ENCODE data around the gene PINK1.

PINK1 gene

DNA sequence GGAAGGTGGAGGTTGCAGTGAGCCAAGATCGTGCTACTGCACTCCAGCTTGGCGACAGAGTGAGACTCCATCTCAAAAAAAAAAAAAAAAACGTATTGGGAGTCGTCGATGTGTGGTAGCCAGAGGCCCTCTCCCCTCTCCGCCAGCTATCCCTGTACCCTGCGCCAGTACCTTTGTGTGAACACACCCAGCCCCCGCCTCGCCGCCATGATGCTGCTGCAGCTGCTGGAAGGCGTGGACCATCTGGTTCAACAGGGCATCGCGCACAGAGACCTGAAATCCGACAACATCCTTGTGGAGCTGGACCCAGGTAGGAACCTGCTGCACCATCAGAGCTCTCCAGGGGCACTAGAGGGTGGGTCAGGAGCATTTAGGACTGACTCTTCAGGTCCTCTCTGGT, 12.2 kb downstream of the PINK1 start:
- no peak overlapping the region for H3K4me3 ChIP-seq (ENCODE audit: low read depth, low read length)
- DNase-seq (ENCODE audit: low read depth, low spot score) = no peak
- CTCF ChIA-PET = interaction anchor here (0.8 to 3.0 kb wide), 8 partner anchors 9 to 122 kb away, joined by 3 to 19 read pairs (median 4); partner anchors contain the start of gene PINK1
- no peak for TF ChIP-seq CTCF (IDR thresholded peaks at IDR 0.05; ENCODE audit: insufficient read depth, low read length, missing control alignments)
- POLR2A ChIA-PET = interaction anchor here (1.3 kb wide), 1 partner anchor 16 kb away, joined by 4 read pairs; the partner anchor contains the start of gene DDOST

GRCh38 chr1:20648438-20648837, 15.2 kb downstream of the PINK1 start:
- POLR2A ChIA-PET = no interaction called here
- CTCF ChIA-PET = interaction anchor here (0.7 to 4.2 kb wide), 7 partner anchors 9 to 125 kb away, joined by 3 to 33 read pairs (median 4); partner anchors contain the start of gene DDOST
- TF ChIP-seq CTCF (IDR thresholded peaks at IDR 0.05; ENCODE audit: insufficient read depth, low read length, missing control alignments) = no peak
- no peak for DNase-seq (ENCODE audit: low read depth, low spot score)
- H3K4me3 ChIP-seq (ENCODE audit: low read depth, low read length) = no peak overlapping the region

DNA sequence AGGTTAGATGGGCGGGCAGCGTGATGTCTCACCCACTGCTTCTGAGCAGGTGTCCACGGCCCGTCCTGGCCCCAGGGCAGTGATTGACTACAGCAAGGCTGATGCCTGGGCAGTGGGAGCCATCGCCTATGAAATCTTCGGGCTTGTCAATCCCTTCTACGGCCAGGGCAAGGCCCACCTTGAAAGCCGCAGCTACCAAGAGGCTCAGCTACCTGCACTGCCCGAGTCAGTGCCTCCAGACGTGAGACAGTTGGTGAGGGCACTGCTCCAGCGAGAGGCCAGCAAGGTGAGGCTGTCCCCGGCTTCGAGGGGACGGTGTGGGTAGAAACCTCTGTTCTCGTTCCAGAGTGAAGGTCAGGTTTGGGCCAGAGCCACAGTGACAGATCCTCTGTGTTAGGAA, 15.7 kb downstream of the PINK1 start:
- ChIA-PET CTCF (interaction anchor here (0.9 to 4.2 kb wide), 5 partner anchors 9 to 127 kb away, joined by 3 to 33 read pairs (median 4); partner anchors contain the start of gene DDOST), POLR2A (no interaction called here)
- DNase-seq (ENCODE audit: low read depth, low spot score) = no peak
- H3K4me3 ChIP-seq (ENCODE audit: low read depth, low read length) = no peak overlapping the region
- no peak for TF ChIP-seq CTCF (IDR thresholded peaks at IDR 0.05; ENCODE audit: insufficient read depth, low read length, missing control alignments)

- CTCF ChIA-PET = interaction anchor here (0.8 to 1.3 kb wide), 2 partner anchors 13 to 20 kb away, joined by 3 to 5 read pairs; no protein-coding TSS in a partner anchor
- no peak for DNase-seq (ENCODE audit: low read depth, low spot score)
- H3K4me3 ChIP-seq (ENCODE audit: low read depth, low read length) = no peak overlapping the region
- TF ChIP-seq CTCF (IDR thresholded peaks at IDR 0.05; ENCODE audit: insufficient read depth, low read length, missing control alignments) = no peak
- POLR2A ChIA-PET = no interaction called here
Observed at GRCh38 chr1:20652300-20652699, 19.0 kb downstream of the PINK1 start.

GRCh38 chr1:20654104-20654690, 20.9 kb downstream of the PINK1 start:
- CTCF ChIA-PET = interaction anchor here (0.8 to 10.1 kb wide), 5 partner anchors 13 to 131 kb away, joined by 3 to 60 read pairs (median 3); partner anchors contain the start of gene PINK1
- no peak overlapping the region for H3K4me3 ChIP-seq (ENCODE audit: low read depth, low read length)
- TF ChIP-seq CTCF (IDR thresholded peaks at IDR 0.05; ENCODE audit: insufficient read depth, low read length, missing control alignments) = no peak
- POLR2A ChIA-PET = no interaction called here
- no peak for DNase-seq (ENCODE audit: low read depth, low spot score)

GRCh38 chr1:20657024-20657423, 23.8 kb downstream of the PINK1 start:
- ChIA-PET POLR2A (no interaction called here), CTCF (interaction anchor here (1.2 to 10.1 kb wide), 3 partner anchors 23 to 82 kb away, joined by 3 to 60 read pairs (median 3); partner anchors contain the start of gene PINK1)
- no peak overlapping the region for H3K4me3 ChIP-seq (ENCODE audit: low read depth, low read length)
- no peak for DNase-seq (ENCODE audit: low read depth, low spot score)
- no peak for TF ChIP-seq CTCF (IDR thresholded peaks at IDR 0.05; ENCODE audit: insufficient read depth, low read length, missing control alignments)
